GM12878 (cell line): ENCODE measurements around the gene CLEC16A. TPM values are rescaled to one million over a fixed set of nuclear protein-coding genes. Genes with fewer than 3 reads are reported as not detected.

ENCODE experiments used
- ATAC-seq: fragments of 200-7000 bp; cut with Tn5 transposase; 3 replicates; pipeline ENCODE4 v1.9.1; 2020; ENCODE audit warnings: mild to moderate bottlenecking, moderate library complexity
- BruUV-seq: library from RNA; stranded (reverse); fragments of 400-500 nt; replicated peaks from 2 replicates; lab custom pipeline; 2021; lab: Mats Ljungman, UMichigan
- CTCF ChIA-PET: fragments of 300-600 bp; sonication (Branson Sonifier 250); formaldehyde crosslinking; extraction: SDS; loops from one replicate; lab custom pipeline; 2021; ENCODE audit warnings: inconsistent platforms; lab: Yijun Ruan, JAX
- POLR2A ChIA-PET: fragments of 350-600 bp; formaldehyde crosslinking; extraction: SDS; loops from one replicate; lab custom pipeline; 2021; ENCODE audit warnings: inconsistent platforms; lab: Charles Lee
- RAD21 ChIA-PET: fragments of 300-600 bp; sonication (Branson Sonifier 250); formaldehyde crosslinking; loops from one replicate; lab custom pipeline; 2023; ENCODE audit warnings: antibody characterized with exemption; ENCODE audit not compliant: unreplicated experiment; lab: Charles Lee
- SMC1A ChIA-PET: fragments of 300-600 bp; sonication (Branson Sonifier 250); formaldehyde crosslinking; loops from one replicate; lab custom pipeline; 2023; ENCODE audit not compliant: unreplicated experiment, uncharacterized antibody; lab: Charles Lee
- DNase-seq: peaks from one replicate; pipeline ENCODE4 v3.0.0-alpha.2; 2011; ENCODE audit warnings: low read depth, low spot score
- FAIRE-seq: peaks from 3 replicates; lab custom pipeline; 2011; peaks lifted over from hg19 to GRCh38; lab: Jason Lieb, UNC
- H2AFZ ChIP-seq: 2 replicates; pipeline ENCODE4 v1.6.0; 2011; ENCODE audit warnings: low read depth, low read length, control low read depth; ENCODE audit not compliant: control insufficient read depth
- H3K27ac ChIP-seq: 2 replicates; pipeline ENCODE4 v1.5.1; 2011; ENCODE audit warnings: control low read depth; ENCODE audit not compliant: control insufficient read depth, insufficient read depth
- H3K27me3 ChIP-seq, 2 experiments: replicated peaks in 1 of 2; 2 replicates each; pipeline versions ENCODE4 v1.6.0 to v1.6.1; 2011; ENCODE audit warnings: low read length in 1 of 2; ENCODE audit not compliant: control insufficient read depth in 2 of 2, insufficient read depth in 2 of 2
- H3K36me3 ChIP-seq, 2 experiments: 2 replicates each; pipeline ENCODE4 v1.5.1; 2011; ENCODE audit warnings: low read length in 1 of 2; ENCODE audit not compliant: control insufficient read depth in 2 of 2, insufficient read depth in 2 of 2
- H3K4me1 ChIP-seq: 2 replicates; pipeline ENCODE4 v1.6.1; 2011; ENCODE audit warnings: mild to moderate bottlenecking, low read length, moderate library complexity, mixed read lengths; ENCODE audit not compliant: control insufficient read depth, insufficient read depth
- H3K4me2 ChIP-seq: 2 replicates; pipeline ENCODE4 v1.6.0; 2011; ENCODE audit warnings: control low read depth; ENCODE audit not compliant: control insufficient read depth, insufficient read depth
- H3K4me3 ChIP-seq: fragments of 200-600 bp; sonication (generic); 2 replicates; pipeline ENCODE4 v1.5.1; 2016
- H3K79me2 ChIP-seq: 2 replicates; pipeline ENCODE4 v1.6.0; 2011; ENCODE audit warnings: low read length; ENCODE audit not compliant: control insufficient read depth, insufficient read depth
- H3K9ac ChIP-seq: 2 replicates; pipeline ENCODE4 v1.8.0; 2011; ENCODE audit warnings: low read length, control low read depth, mixed read lengths; ENCODE audit not compliant: control insufficient read depth, insufficient read depth
- H3K9me3 ChIP-seq: replicated peaks from 3 replicates; pipeline ENCODE4 v1.5.1; 2011; ENCODE audit warnings: mild to moderate bottlenecking, low read length; ENCODE audit not compliant: control insufficient read depth, insufficient read depth
- H4K20me1 ChIP-seq: 2 replicates; pipeline ENCODE4 v1.6.0; 2011; ENCODE audit not compliant: control insufficient read depth, insufficient read depth
- ASH2L ChIP-seq: fragments of 300-600, 200-600 bp; sonication (generic); IDR thresholded peaks from 2 replicates; pipeline ENCODE4 v1.6.1; 2017; ENCODE audit warnings: low read depth, mild to moderate bottlenecking, borderline replicate concordance
- ATF7 ChIP-seq: fragments of 450-650 bp; IDR thresholded peaks from 2 replicates; pipeline ENCODE4 v1.6.1; 2016; ENCODE audit warnings: low read depth, mild to moderate bottlenecking
- CEBPB ChIP-seq, 2 experiments: fragments of 150-350 bp in 1 of 2; IDR thresholded peaks; 2 replicates each; pipeline ENCODE4 v1.6.1; 2012 to 2014; ENCODE audit warnings: low read depth in 2 of 2, low read length in 2 of 2, borderline replicate concordance in 1 of 2, inconsistent platforms in 1 of 2
- CREB1 ChIP-seq: IDR thresholded peaks from 2 replicates; pipeline ENCODE4 v1.6.1; 2012; ENCODE audit warnings: low read depth, mild to moderate bottlenecking, inconsistent platforms
- EP300 ChIP-seq, 2 experiments: fragments of 150-350 bp in 1 of 2; IDR thresholded peaks; 2 replicates each; pipeline ENCODE4 v1.6.1; 2011 to 2012; ENCODE audit warnings: low read depth in 2 of 2, low read length in 2 of 2, borderline replicate concordance in 1 of 2, improper control_type of control experiment in 1 of 2, inconsistent platforms in 1 of 2; ENCODE audit not compliant: control insufficient read depth in 1 of 2
- ETV6 ChIP-seq, 2 experiments: fragments of 450-650 bp in 1 of 2; IDR thresholded peaks in 1 of 2; conservative IDR thresholded peaks in 1 of 2; 2 replicates each; pipeline ENCODE4 v1.6.1; 2014; ENCODE audit warnings: antibody characterized with exemption in 1 of 2, borderline replicate concordance in 1 of 2, low read depth in 1 of 2, mild to moderate bottlenecking in 1 of 2, moderate library complexity in 1 of 2
- FOXM1 ChIP-seq: IDR thresholded peaks from 2 replicates; pipeline ENCODE4 v1.6.1; 2012; ENCODE audit warnings: low read depth, mild to moderate bottlenecking, inconsistent platforms, low read length, moderate library complexity
- GATAD2B ChIP-seq: fragments of 450-650 bp; conservative IDR thresholded peaks from 2 replicates; pipeline ENCODE4 v1.6.1; 2017; ENCODE audit warnings: low read depth, mild to moderate bottlenecking, moderate library complexity
- MEF2A ChIP-seq: IDR thresholded peaks from 2 replicates; pipeline ENCODE4 v1.6.1; 2011; ENCODE audit warnings: low read depth, mild to moderate bottlenecking, low read length, moderate library complexity; ENCODE audit not compliant: insufficient read depth
- MYC ChIP-seq: IDR thresholded peaks from 2 replicates; pipeline ENCODE4 v1.6.1; 2011; ENCODE audit warnings: mild to moderate bottlenecking, low read length, moderate library complexity, inconsistent platforms; ENCODE audit not compliant: insufficient read depth, insufficient replicate concordance, insufficient read length, severe bottlenecking
- NFYB ChIP-seq: IDR thresholded peaks from 2 replicates; pipeline ENCODE4 v1.6.1; 2011; ENCODE audit warnings: low read depth, mild to moderate bottlenecking, low read length, improper control_type of control experiment, moderate library complexity; ENCODE audit not compliant: insufficient read depth
- NKRF ChIP-seq: fragments of 450-650 bp; conservative IDR thresholded peaks from 2 replicates; pipeline ENCODE4 v1.6.1; 2017; ENCODE audit warnings: mild to moderate bottlenecking, moderate library complexity
- NRF1 ChIP-seq: conservative IDR thresholded peaks from 2 replicates; pipeline ENCODE4 v1.6.1; 2011; ENCODE audit warnings: mild to moderate bottlenecking, low read depth, low read length, improper control_type of control experiment
- SP1 ChIP-seq: IDR thresholded peaks from one replicate; pipeline ENCODE4 v1.6.1; 2011; ENCODE audit warnings: low read depth, low read length
- ZNF384 ChIP-seq: IDR thresholded peaks from 2 replicates; pipeline ENCODE4 v1.6.1; 2012; ENCODE audit warnings: low read depth, mild to moderate bottlenecking, low read length, improper control_type of control experiment, borderline replicate concordance
- ZNF592 ChIP-seq: fragments of 450-650 bp; IDR thresholded peaks from 2 replicates; pipeline ENCODE4 v1.6.1; 2017; ENCODE audit warnings: mild to moderate bottlenecking, moderate library complexity
- WGBS: methylation state at CpG from one replicate; pipeline ENCODE4 v1.1.6; 2016; ENCODE audit warnings: low lambda C conversion rate; ENCODE audit not compliant: insufficient replicate concordance, insufficient coverage; ENCODE audit errors: missing lambda C conversion rate; 5-methylcytosine and 5-hydroxymethylcytosine counted together
- in situ Hi-C: fragments of 300-500 bp; cut with MboI; formaldehyde crosslinking; loops from 9 replicates; pipeline ENCODE4 v1.14.3; 2018; ENCODE audit warnings: mixed read lengths
- intact Hi-C: fragments of 100-400 bp; cut with micrococcal nuclease; formaldehyde crosslinking; loops from one replicate; pipeline ENCODE4 v1.14.2; 2022; ENCODE audit not compliant: unreplicated experiment
- polyA plus RNA-seq, 11 experiments: library from polyadenylated mRNA; depleted of rRNA in 4 of 11; unstranded in 6 of 11; stranded (reverse) in 5 of 11; fragments of >200 nt; fragmentation: Nextera tagmentation in 4 of 11; fragmentation: Illumina TruSeq in 1 of 11; extraction: Ambion mirVana in 4 of 11; extraction: Trizol in 1 of 11; gene quantifications; 1 replicate in 1 of 11; 2 replicates in 10 of 11; pipeline versions ENCODE4 v1.2.1 to v1.2.3, GENCODE V29; 2011 to 2016; ENCODE audit warnings: inconsistent platforms in 2 of 11, missing spikeins in 2 of 11, low read depth in 1 of 11
- total RNA-seq, 4 experiments: library from RNA; depleted of rRNA in 3 of 4; stranded (reverse); fragments of >200 nt in 3 of 4; fragmentation: Illumina TruSeq in 1 of 4; extraction: Trizol in 1 of 4; gene quantifications; 2 replicates each; pipeline versions ENCODE4 v1.2.1 to v1.2.3, GENCODE V29; 2013 to 2021

CLEC16A gene
- total and polyA plus RNA-seq, 10 of the 15 experiments (the other 5 are each of a cell fraction or from before 2014, with no cell fraction given), result 1.5 to 28.8 (median 19.2) TPM

GRCh38 chr16:10964891-10965326 lies 20.5 kb downstream of the CLEC16A start:
- H3K27ac ChIP-seq, result peak overlapping the region; percentile 99
- H3K36me3 ChIP-seq, result peaks cover 18 to 32% of the 10 kb centered on the region in 2 experiments
- BruUV-seq, result TSS peak; percentile 100
- FAIRE-seq (peak; percentile 66), DNase-seq (peak; percentile 94), ATAC-seq (peak; percentile 83)
- no peaks in the 10 kb centered on the region for H3K9me3 ChIP-seq
- intact Hi-C loops (loop anchor here (1.0 to 5.0 kb wide), 11 partner anchors 60 to 717 kb away; partner anchors contain the start of gene SOCS1), in situ Hi-C loops (loop anchor here (5.0 to 25.0 kb wide), 6 partner anchors 287 to 1010 kb away; partner anchors contain the start of genes SNN and SNX29)
- H4K20me1 ChIP-seq, result no peaks in the 10 kb centered on the region
- POLR2A ChIA-PET, result interaction anchor here (0.7 to 5.5 kb wide), 14 partner anchors 8 to 422 kb away, joined by 3 to 47 read pairs (median 4); partner anchors contain the start of genes CLEC16A, DEXI and SOCS1
- WGBS, result 0% methylated on average over 8 of the region's 8 CpGs
- H3K4me2 ChIP-seq, result peak overlapping the region; percentile 67
- RAD21 ChIA-PET, result interaction anchor here (0.6 to 6.4 kb wide), 56 partner anchors 10 to 651 kb away, joined by 3 to 91 read pairs (median 4); partner anchors contain the start of genes DEXI and SOCS1
- CTCF ChIA-PET, result interaction anchor here (0.6 to 8.4 kb wide), 46 partner anchors 8 to 1008 kb away, joined by 3 to 107 read pairs (median 5); partner anchors contain the start of gene SOCS1
- H3K4me3 ChIP-seq, result peak overlapping the region; percentile 53
- H3K27me3 ChIP-seq, result no peaks in the 10 kb centered on the region
- SMC1A ChIA-PET, result interaction anchor here (0.6 to 5.8 kb wide), 52 partner anchors 8 to 724 kb away, joined by 3 to 83 read pairs (median 4); partner anchors contain the start of gene SOCS1
- peaks cover 35% of the 10 kb centered on the region for H3K4me1 ChIP-seq
- peaks cover 2% of the 10 kb centered on the region for H3K79me2 ChIP-seq
- H2AFZ ChIP-seq, result no peak overlapping the region
- peak overlapping the region; percentile 79 for H3K9ac ChIP-seq
- TF ChIP-seq GATAD2B (no peak; the same call in 1 of the 2 replicates), NRF1 (no peak), CREB1 (peak; percentile 79), ASH2L (no peak), ZNF592 (no peak; the same call in 1 of the 2 replicates), MYC (no peak), FOXM1 (no peak; the same call in 1 of the 2 replicates), EP300 (IDR thresholded peaks at IDR 0.05; ENCODE audit: borderline replicate concordance in 1 of 2, control insufficient read depth in 1 of 2, low read depth in 2 of 2, low read length in 2 of 2) (peak; percentile 80 to 93; a peak in 3 of 4 replicates), MEF2A (peak; percentile 59; the same call in 1 of the 2 replicates), NKRF (no peak), ETV6 (conservative IDR thresholded peaks at IDR 0.05 in 1 of 2, IDR thresholded peaks at IDR 0.05 in 1 of 2; ENCODE audit: borderline replicate concordance in 1 of 2, low read depth in 1 of 2) (peak in 1 of 2 experiments; percentile 65; a peak in 2 of 4 replicates), SP1 (peak; percentile 76), CEBPB (IDR thresholded peaks at IDR 0.05; ENCODE audit: borderline replicate concordance in 1 of 2, low read depth in 2 of 2, low read length in 2 of 2) (0 out of 4 replicates have a peak, but pooled peaks of 1 of the 2 experiments have one; percentile 18), NFYB (no peak), ATF7 (peak; percentile 72), ZNF384 (no peak)
